Colonic mucosa (tissue), 4 donors: Measurements from ENCODE around the gene PNRC2. TPM values are rescaled to one million over a fixed set of nuclear protein-coding genes. Genes with fewer than 3 reads are reported as not detected.

Experiments
- DNase-seq: peaks from one replicate; pipeline ENCODE4 v3.0.0-alpha.2; 2020
- H3K27ac ChIP-seq: fragments of 200-600 bp; one replicate; pipeline ENCODE4 v1.8.0; 2021
- H3K27me3 ChIP-seq: fragments of 200-600 bp; one replicate; pipeline ENCODE4 v1.8.0; 2021
- H3K36me3 ChIP-seq: fragments of 200-600 bp; one replicate; pipeline ENCODE4 v1.8.0; 2021
- H3K4me1 ChIP-seq: fragments of 200-600 bp; one replicate; pipeline ENCODE4 v1.8.0; 2021; ENCODE audit warnings: mild to moderate bottlenecking
- H3K4me3 ChIP-seq: fragments of 200-600 bp; one replicate; pipeline ENCODE4 v1.8.0; 2021
- H3K9ac ChIP-seq, 2 donors: one replicate each; pipeline ENCODE4 v1.7.0; 2013; ENCODE audit warnings: control low read depth in 2 of 2, low read depth in 2 of 2, low read length in 2 of 2
- H3K9me3 ChIP-seq: fragments of 200-600 bp; one replicate; pipeline ENCODE4 v1.8.0; 2021
- intact Hi-C: fragments of 100-400 bp; cut with DNase I; formaldehyde crosslinking; loops from one replicate; pipeline ENCODE4 v1.14.1; 2022
- total RNA-seq, 2 donors: library from RNA; stranded (reverse); fragmentation: NEBNext Ultra II Directional in 1 of 2; extraction: Animal tissue kit (Norgen Biotek cat#: 25700) in 1 of 2; gene quantifications; one replicate each; pipeline ENCODE4 v1.2.1, GENCODE V29; 2021
- TF ChIP-seq, protein P1 (sequence below): fragments of 200-600 bp; IDR thresholded peaks from one replicate; pipeline ENCODE4 v1.8.0; 2022; ENCODE audit warnings: antibody characterized with exemption, mild to moderate bottlenecking
- donor health status: healthy.
- donor health status: DM: no; HTN: no; CAD: no.
- donor health status: DM: no; HTN: no; CAD: no.

PNRC2 gene
- total RNA-seq, 2 donors from 2014 or later, result 152 to 170 TPM

GRCh38 chr1:23977854-23978191 is 18.2 kb downstream of the PNRC2 start:
- Histone ChIP-seq H3K27ac (no peak overlapping the region), H3K4me1 (peaks cover 6% of the 10 kb centered on the region), H3K36me3 (no peaks in the 10 kb centered on the region), H3K9ac (no peak overlapping the region), H3K27me3 (no peaks in the 10 kb centered on the region), H3K4me3 (no peak overlapping the region), H3K9me3 (no peaks in the 10 kb centered on the region)
- DNase-seq, result no peak
- TF ChIP-seq, protein P1, sequence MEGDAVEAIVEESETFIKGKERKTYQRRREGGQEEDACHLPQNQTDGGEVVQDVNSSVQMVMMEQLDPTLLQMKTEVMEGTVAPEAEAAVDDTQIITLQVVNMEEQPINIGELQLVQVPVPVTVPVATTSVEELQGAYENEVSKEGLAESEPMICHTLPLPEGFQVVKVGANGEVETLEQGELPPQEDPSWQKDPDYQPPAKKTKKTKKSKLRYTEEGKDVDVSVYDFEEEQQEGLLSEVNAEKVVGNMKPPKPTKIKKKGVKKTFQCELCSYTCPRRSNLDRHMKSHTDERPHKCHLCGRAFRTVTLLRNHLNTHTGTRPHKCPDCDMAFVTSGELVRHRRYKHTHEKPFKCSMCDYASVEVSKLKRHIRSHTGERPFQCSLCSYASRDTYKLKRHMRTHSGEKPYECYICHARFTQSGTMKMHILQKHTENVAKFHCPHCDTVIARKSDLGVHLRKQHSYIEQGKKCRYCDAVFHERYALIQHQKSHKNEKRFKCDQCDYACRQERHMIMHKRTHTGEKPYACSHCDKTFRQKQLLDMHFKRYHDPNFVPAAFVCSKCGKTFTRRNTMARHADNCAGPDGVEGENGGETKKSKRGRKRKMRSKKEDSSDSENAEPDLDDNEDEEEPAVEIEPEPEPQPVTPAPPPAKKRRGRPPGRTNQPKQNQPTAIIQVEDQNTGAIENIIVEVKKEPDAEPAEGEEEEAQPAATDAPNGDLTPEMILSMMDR, result no peak
- intact Hi-C loops, result no loop called here

DNA sequence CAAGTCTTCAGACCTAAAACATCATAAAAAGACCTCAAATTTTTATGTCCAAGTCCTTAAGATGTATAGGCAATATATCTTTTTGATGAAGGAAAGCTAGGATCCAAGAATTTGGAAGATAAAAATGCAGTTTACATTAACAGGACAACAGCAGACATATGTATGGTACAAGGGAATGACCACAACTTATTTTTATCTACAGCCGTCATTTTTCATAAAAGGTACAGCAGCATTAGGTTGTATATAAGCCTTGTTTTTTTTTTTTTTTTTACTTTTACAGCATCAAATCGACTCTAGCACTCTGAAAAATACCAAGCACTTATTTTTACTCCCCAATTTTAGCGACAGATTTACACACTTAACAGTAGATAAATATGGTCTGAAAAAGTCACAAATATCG is 19.2 kb downstream of the PNRC2 start:
- TF ChIP-seq, protein P1, result no peak
- H3K9me3 ChIP-seq, result no peaks in the 10 kb centered on the region
- H3K36me3 ChIP-seq, result no peaks in the 10 kb centered on the region
- no peaks in the 10 kb centered on the region for H3K27me3 ChIP-seq
- intact Hi-C loops, result no loop called here
- peaks cover 6% of the 10 kb centered on the region for H3K4me1 ChIP-seq
- no peak for DNase-seq
- peak overlapping the region; percentile 90 for H3K4me3 ChIP-seq
- H3K9ac ChIP-seq, result peak overlapping the region in 1 of 2 donors; percentile 87
- no peak overlapping the region for H3K27ac ChIP-seq

DNA sequence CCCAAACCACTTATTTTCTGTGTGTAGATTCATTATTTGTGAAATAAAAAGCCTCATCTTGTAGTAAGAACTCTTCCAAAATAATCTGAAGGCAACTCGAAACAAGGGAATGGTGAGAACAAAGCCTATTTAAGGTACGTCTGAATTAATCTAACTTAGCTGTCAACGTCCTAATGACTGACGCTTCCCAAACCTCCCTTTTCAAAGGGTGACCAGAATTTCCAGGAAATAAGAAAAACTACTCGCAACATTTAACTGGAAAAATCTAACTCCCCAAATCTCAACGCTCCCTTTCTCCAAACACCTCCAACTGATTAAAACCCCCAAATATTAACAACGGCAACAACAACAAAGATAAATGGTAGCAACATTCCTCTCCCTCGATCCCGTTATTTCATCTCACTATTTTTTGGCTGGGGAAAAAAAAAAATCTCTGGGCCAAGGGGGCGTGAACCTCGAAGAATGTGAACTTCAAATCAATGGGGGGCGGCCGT is 19.8 kb downstream of the PNRC2 start:
- H3K4me3 ChIP-seq, result peak overlapping the region; percentile 90
- H3K36me3 ChIP-seq, result no peaks in the 10 kb centered on the region
- intact Hi-C loops, result no loop called here
- H3K4me1 ChIP-seq, result peaks cover 6% of the 10 kb centered on the region
- no peaks in the 10 kb centered on the region for H3K9me3 ChIP-seq
- no peaks in the 10 kb centered on the region for H3K27me3 ChIP-seq
- peak overlapping the region; percentile 87 to 97 for H3K9ac ChIP-seq
- H3K27ac ChIP-seq, result peak overlapping the region; percentile 95
- no peak for DNase-seq
- TF ChIP-seq, protein P1, result no peak

- TF ChIP-seq, protein P1, result no peak
- peak within 1 kb of the TSS; percentile 87 to 97 for H3K9ac ChIP-seq
- peak within 1 kb of the TSS; percentile 95 for H3K27ac ChIP-seq
- DNase-seq, result peak; percentile 98
- intact Hi-C loops, result no loop called here
- no peaks in the 10 kb centered on the region for H3K36me3 ChIP-seq
- H3K27me3 ChIP-seq, result no peaks in the 10 kb centered on the region
- H3K9me3 ChIP-seq, result no peaks in the 10 kb centered on the region
- H3K4me1 ChIP-seq, result peaks cover 6% of the 10 kb centered on the region
- peak within 1 kb of the TSS; percentile 90 for H3K4me3 ChIP-seq
Measured at GRCh38 chr1:23979881-23980727, 20.5 kb downstream of the PNRC2 start, which contains the start of gene SRSF10. Gene SRSF10 (minus strand): TSS chr1:23980327. CDS start chr1:23980255, 72 bp downstream.

DNA sequence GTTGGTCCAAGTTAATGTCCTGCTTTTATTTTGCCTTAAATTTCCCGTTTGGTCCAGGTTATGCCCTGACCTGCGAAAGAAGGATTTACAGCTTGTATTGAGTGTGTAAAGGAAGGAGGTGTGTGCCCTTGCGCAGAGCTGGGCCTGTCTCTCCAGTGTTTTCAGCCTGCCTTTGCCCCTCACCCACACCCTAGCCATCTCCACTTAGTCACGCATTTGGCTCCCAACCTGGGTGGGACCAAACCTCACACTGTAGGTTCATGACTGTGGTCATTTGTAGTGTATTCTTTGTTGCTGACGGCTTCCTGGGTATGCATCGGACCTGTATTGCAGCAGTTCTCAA is 21.1 kb downstream of the PNRC2 start:
- TF ChIP-seq, protein P1, result no peak
- Histone ChIP-seq H3K36me3 (no peaks in the 10 kb centered on the region), H3K9ac (peak overlapping the region; percentile 38 to 87), H3K27me3 (no peaks in the 10 kb centered on the region), H3K4me1 (peaks cover 6% of the 10 kb centered on the region), H3K4me3 (peak overlapping the region; percentile 90), H3K27ac (peak overlapping the region; percentile 95), H3K9me3 (no peaks in the 10 kb centered on the region)
- intact Hi-C loops, result no loop called here
- peak; percentile 44 for DNase-seq
